H9 (cell line): ENCODE measurements around the gene ABCA3. TPM values are rescaled to one million over a fixed set of nuclear protein-coding genes. Genes with fewer than 3 reads are reported as not detected.

Source experiments
- DNase-seq: peaks from one replicate; pipeline ENCODE4 v3.0.0-alpha.2; 2017
- H2AFZ ChIP-seq: one replicate; pipeline ENCODE4 v1.6.1; 2013; ENCODE audit warnings: mild to moderate bottlenecking, low read length, control low read depth, moderate library complexity
- H2AK5ac ChIP-seq: 2 replicates; pipeline ENCODE4 v1.6.1; 2013; ENCODE audit warnings: low read length, control low read depth, mixed read lengths; ENCODE audit not compliant: insufficient read length
- H2BK120ac ChIP-seq: one replicate; pipeline ENCODE4 v1.6.1; 2013; ENCODE audit warnings: low read depth, mild to moderate bottlenecking, low read length, control low read depth, inconsistent platforms; ENCODE audit not compliant: poor library complexity, severe bottlenecking
- H2BK12ac ChIP-seq: 2 replicates; pipeline ENCODE4 v1.6.1; 2013; ENCODE audit warnings: low read length, control low read depth, mixed read lengths, low read depth; ENCODE audit not compliant: insufficient read length
- H2BK15ac ChIP-seq: 2 replicates; pipeline ENCODE4 v1.6.1; 2013; ENCODE audit warnings: low read depth, low read length, control low read depth
- H2BK20ac ChIP-seq: one replicate; pipeline ENCODE4 v1.6.1; 2013; ENCODE audit warnings: low read depth, mild to moderate bottlenecking, low read length, control low read depth, inconsistent platforms; ENCODE audit not compliant: poor library complexity, severe bottlenecking
- H2BK5ac ChIP-seq: 2 replicates; pipeline ENCODE4 v1.6.1; 2013; ENCODE audit warnings: low read length, control low read depth, mixed read lengths; ENCODE audit not compliant: insufficient read length
- H3K14ac ChIP-seq: 2 replicates; pipeline ENCODE4 v1.6.1; 2013; ENCODE audit warnings: low read length, control low read depth; ENCODE audit not compliant: insufficient read depth
- H3K18ac ChIP-seq: 2 replicates; pipeline ENCODE4 v1.6.1; 2013; ENCODE audit warnings: low read depth, mild to moderate bottlenecking, mixed read lengths, low read length, control low read depth; ENCODE audit not compliant: insufficient read length
- H3K23ac ChIP-seq: 2 replicates; pipeline ENCODE4 v1.6.1; 2013; ENCODE audit warnings: low read length, control low read depth, mixed read lengths, low read depth; ENCODE audit not compliant: insufficient read length
- H3K23me2 ChIP-seq: 2 replicates; pipeline ENCODE4 v1.6.1; 2013; ENCODE audit warnings: low read depth, mild to moderate bottlenecking, mixed read lengths, low read length, control low read depth; ENCODE audit not compliant: insufficient read length, poor library complexity, severe bottlenecking
- H3K27ac ChIP-seq: 2 replicates; pipeline ENCODE4 v1.5.1; 2013; ENCODE audit warnings: low read length, control low read depth, mixed read lengths, low read depth; ENCODE audit not compliant: insufficient read length
- H3K27me3 ChIP-seq: 2 replicates; pipeline ENCODE4 v1.6.1; 2013; ENCODE audit warnings: low read length, control low read depth, inconsistent platforms; ENCODE audit not compliant: insufficient read depth
- H3K4ac ChIP-seq: 2 replicates; pipeline ENCODE4 v1.6.1; 2013; ENCODE audit warnings: low read depth, mild to moderate bottlenecking, control low read depth, inconsistent platforms, low read length, moderate library complexity
- H3K4me1 ChIP-seq: 2 replicates; pipeline ENCODE4 v1.6.1; 2013; ENCODE audit warnings: low read length, control low read depth, inconsistent platforms; ENCODE audit not compliant: insufficient read depth
- H3K4me2 ChIP-seq: 2 replicates; pipeline ENCODE4 v1.6.1; 2013; ENCODE audit warnings: low read length, control low read depth, mixed read lengths; ENCODE audit not compliant: insufficient read length, insufficient read depth
- H3K56ac ChIP-seq: 2 replicates; pipeline ENCODE4 v1.6.1; 2013; ENCODE audit warnings: low read depth, mild to moderate bottlenecking, mixed read lengths, low read length, control low read depth; ENCODE audit not compliant: insufficient read length
- H3K79me1 ChIP-seq: 2 replicates; pipeline ENCODE4 v1.6.1; 2013; ENCODE audit warnings: low read depth, mild to moderate bottlenecking, moderate library complexity, low read length, control low read depth, inconsistent platforms; ENCODE audit not compliant: insufficient read depth, poor library complexity, severe bottlenecking
- H3K79me2 ChIP-seq: 2 replicates; pipeline ENCODE4 v1.6.1; 2013; ENCODE audit warnings: low read length, control low read depth, inconsistent platforms; ENCODE audit not compliant: insufficient read depth
- H3K9ac ChIP-seq: 2 replicates; pipeline ENCODE4 v1.6.1; 2013; ENCODE audit warnings: low read length, control low read depth, mixed read lengths; ENCODE audit not compliant: insufficient read length; ENCODE audit errors: extremely low read depth
- H3K9me3 ChIP-seq: one replicate; pipeline ENCODE4 v1.6.1; 2013; ENCODE audit warnings: low read depth, low read length, inconsistent platforms; ENCODE audit not compliant: control insufficient read depth
- H3T11ph ChIP-seq: one replicate; pipeline ENCODE4 v1.6.1; 2013; ENCODE audit warnings: mild to moderate bottlenecking, low read length, control low read depth, inconsistent platforms
- H4K20me1 ChIP-seq: one replicate; pipeline ENCODE4 v1.6.1; 2013; ENCODE audit not compliant: control insufficient read depth, insufficient read length, insufficient read depth
- H4K5ac ChIP-seq: 2 replicates; pipeline ENCODE4 v1.6.1; 2013; ENCODE audit warnings: low read depth, mild to moderate bottlenecking, mixed read lengths, low read length, control low read depth; ENCODE audit not compliant: insufficient read length
- H4K8ac ChIP-seq: replicated peaks from 2 replicates; pipeline ENCODE4 v1.6.1; 2013; ENCODE audit warnings: low read length, control low read depth, mixed read lengths, low read depth; ENCODE audit not compliant: insufficient read length
- H4K91ac ChIP-seq: 2 replicates; pipeline ENCODE4 v1.6.1; 2013; ENCODE audit warnings: low read depth, mild to moderate bottlenecking, moderate library complexity, mixed read lengths, low read length, control low read depth; ENCODE audit not compliant: insufficient read length
- H3K27ac Mint-ChIP-seq, 3 experiments: 2 replicates in 2 of 3; 3 replicates in 1 of 3; pipeline ENCODE4 v1.8.0; 2020 to 2021; ENCODE audit warnings: mixed read lengths in 3 of 3, mild to moderate bottlenecking in 1 of 3, moderate library complexity in 1 of 3
- H3K27me3 Mint-ChIP-seq: 2 replicates; pipeline ENCODE4 v1.8.0; 2021; ENCODE audit warnings: low read depth, mild to moderate bottlenecking, moderate library complexity, mixed read lengths
- H3K36me3 Mint-ChIP-seq, 3 experiments: 2 replicates in 2 of 3; 3 replicates in 1 of 3; pipeline ENCODE4 v1.8.0; 2020 to 2021; ENCODE audit warnings: low read depth in 3 of 3, mixed read lengths in 3 of 3; ENCODE audit not compliant: insufficient read depth in 1 of 3
- H3K4me1 Mint-ChIP-seq, 2 experiments: 2 replicates each; pipeline ENCODE4 v1.8.0; 2020; ENCODE audit warnings: mixed read lengths in 2 of 2
- H3K4me3 Mint-ChIP-seq, 2 experiments: 2 replicates in 1 of 2; 3 replicates in 1 of 2; pipeline ENCODE4 v1.8.0; 2020 to 2021; ENCODE audit warnings: mild to moderate bottlenecking in 2 of 2, mixed read lengths in 2 of 2, moderate library complexity in 1 of 2
- H3K9me3 Mint-ChIP-seq, 2 experiments: 2 replicates in 1 of 2; 3 replicates in 1 of 2; pipeline ENCODE4 v1.8.0; 2020; ENCODE audit warnings: mild to moderate bottlenecking in 2 of 2, mixed read lengths in 2 of 2, moderate library complexity in 1 of 2
- WGBS: extraction: QIAGEN DNeasy Blood & Tissue Kit; methylation state at CpG from one replicate; pipeline ENCODE4 v1.1.7; 2013; ENCODE audit warnings: missing lambda C conversion rate, low lambda C conversion rate, mixed read lengths; ENCODE audit not compliant: insufficient read length; ENCODE audit errors: extremely low coverage; 5-methylcytosine and 5-hydroxymethylcytosine counted together
- total RNA-seq: library from RNA; stranded (reverse); gene quantifications from 2 replicates; pipeline ENCODE4 v1.2.1, GENCODE V29; 2021
- TF ChIP-seq, protein P1 (sequence below): fragments of 200-600 bp; sonication (generic); conservative IDR thresholded peaks from 3 replicates; pipeline ENCODE4 v1.8.0; 2021; ENCODE audit warnings: antibody characterized with exemption, mild to moderate bottlenecking

ABCA3 gene
- total RNA-seq, 1 experiment from 2014 or later = 8.0 TPM

DNA sequence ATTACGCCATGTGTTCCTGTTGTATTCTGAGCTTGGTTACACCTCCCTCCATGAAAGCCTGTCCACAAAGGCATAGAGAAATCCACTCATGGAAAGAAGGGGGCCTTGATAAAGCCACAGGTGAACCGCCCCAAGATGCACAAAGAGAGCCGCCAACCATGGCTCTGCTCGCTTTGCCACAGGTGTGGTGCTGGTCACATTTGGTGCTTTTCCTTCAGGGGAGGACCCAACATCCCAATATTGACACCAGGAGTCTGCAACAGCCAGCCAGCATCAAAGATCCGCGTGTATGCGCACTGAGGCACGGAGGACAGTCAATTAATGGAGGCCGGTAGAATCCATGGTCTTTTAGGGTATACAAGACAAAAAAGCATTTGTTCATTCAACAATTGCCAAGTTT lies 7.3 kb downstream of the ABCA3 start:
- H3K9ac ChIP-seq = no peak overlapping the region
- no peaks in the 10 kb centered on the region for H3K23me2 ChIP-seq
- no peak overlapping the region for H2BK20ac ChIP-seq
- no peak overlapping the region for H3K56ac ChIP-seq
- peaks cover 31% of the 10 kb centered on the region for H3K27me3 Mint-ChIP-seq
- H4K91ac ChIP-seq = no peak overlapping the region
- no CpG with 5 or more reads among the region's 9 CpGs for WGBS
- H4K8ac ChIP-seq = no peak overlapping the region
- H2AK5ac ChIP-seq = no peak overlapping the region
- no peak overlapping the region; a peak in 1 of 7 replicates for H3K27ac Mint-ChIP-seq
- H3K79me2 ChIP-seq = no peaks in the 10 kb centered on the region
- TF ChIP-seq, protein P1, sequence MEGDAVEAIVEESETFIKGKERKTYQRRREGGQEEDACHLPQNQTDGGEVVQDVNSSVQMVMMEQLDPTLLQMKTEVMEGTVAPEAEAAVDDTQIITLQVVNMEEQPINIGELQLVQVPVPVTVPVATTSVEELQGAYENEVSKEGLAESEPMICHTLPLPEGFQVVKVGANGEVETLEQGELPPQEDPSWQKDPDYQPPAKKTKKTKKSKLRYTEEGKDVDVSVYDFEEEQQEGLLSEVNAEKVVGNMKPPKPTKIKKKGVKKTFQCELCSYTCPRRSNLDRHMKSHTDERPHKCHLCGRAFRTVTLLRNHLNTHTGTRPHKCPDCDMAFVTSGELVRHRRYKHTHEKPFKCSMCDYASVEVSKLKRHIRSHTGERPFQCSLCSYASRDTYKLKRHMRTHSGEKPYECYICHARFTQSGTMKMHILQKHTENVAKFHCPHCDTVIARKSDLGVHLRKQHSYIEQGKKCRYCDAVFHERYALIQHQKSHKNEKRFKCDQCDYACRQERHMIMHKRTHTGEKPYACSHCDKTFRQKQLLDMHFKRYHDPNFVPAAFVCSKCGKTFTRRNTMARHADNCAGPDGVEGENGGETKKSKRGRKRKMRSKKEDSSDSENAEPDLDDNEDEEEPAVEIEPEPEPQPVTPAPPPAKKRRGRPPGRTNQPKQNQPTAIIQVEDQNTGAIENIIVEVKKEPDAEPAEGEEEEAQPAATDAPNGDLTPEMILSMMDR = no peak
- 0 out of 4 replicates have a peak, but pooled peaks cover 0 to 2% of the 10 kb centered on the region in 2 experiments for H3K4me1 Mint-ChIP-seq
- no peak overlapping the region for H2BK5ac ChIP-seq
- no peaks in the 10 kb centered on the region for H3K4me1 ChIP-seq
- H3K9me3 ChIP-seq = no peaks in the 10 kb centered on the region
- no peaks in the 10 kb centered on the region; a peak in 2 of 7 replicates for H3K36me3 Mint-ChIP-seq
- H3K14ac ChIP-seq = no peak overlapping the region
- H3K27ac ChIP-seq = no peak overlapping the region
- H3K18ac ChIP-seq = no peak overlapping the region
- H2BK120ac ChIP-seq = no peak overlapping the region
- no peak overlapping the region for H2BK15ac ChIP-seq
- H3K4ac ChIP-seq = no peak overlapping the region
- H3K4me3 Mint-ChIP-seq = no peak overlapping the region
- no peak overlapping the region for H3T11ph ChIP-seq
- H3K79me1 ChIP-seq = no peaks in the 10 kb centered on the region
- DNase-seq = no peak
- H3K27me3 ChIP-seq = no peaks in the 10 kb centered on the region
- no peak overlapping the region for H3K23ac ChIP-seq
- H4K20me1 ChIP-seq = no peaks in the 10 kb centered on the region
- no peak overlapping the region for H2BK12ac ChIP-seq
- H3K9me3 Mint-ChIP-seq = no peaks in the 10 kb centered on the region
- H3K4me2 ChIP-seq = no peak overlapping the region
- no peak overlapping the region for H2AFZ ChIP-seq
- no peak overlapping the region for H4K5ac ChIP-seq
